Astrocyte (in vitro differentiated cells and primary cell): ENCODE data around the gene B4GALNT3. TPM values are rescaled to one million over a fixed set of nuclear protein-coding genes. Genes with fewer than 3 reads are reported as not detected.

Experiments used
- DNase-seq: peaks from one replicate; pipeline ENCODE4 v3.0.0-alpha.2; 2010; ENCODE audit warnings: low read depth
- FAIRE-seq: peaks from 2 replicates; lab custom pipeline; 2011; peaks lifted over from hg19 to GRCh38; lab: Jason Lieb, UNC
- H2AFZ ChIP-seq: 2 replicates; pipeline ENCODE4 v1.6.0; 2012; ENCODE audit warnings: low read depth, low read length, inconsistent platforms
- H3K27ac ChIP-seq: 2 replicates; pipeline ENCODE4 v1.5.1; 2011; ENCODE audit warnings: low read depth, low read length, inconsistent platforms
- H3K27me3 ChIP-seq: 2 replicates; pipeline ENCODE4 v1.6.0; 2011; ENCODE audit warnings: low read length, inconsistent platforms; ENCODE audit not compliant: insufficient read depth
- H3K36me3 ChIP-seq: 2 replicates; pipeline ENCODE4 v1.5.1; 2011; ENCODE audit warnings: low read length, inconsistent platforms; ENCODE audit not compliant: insufficient read depth
- H3K4me1 ChIP-seq: 2 replicates; pipeline ENCODE4 v1.5.1; 2011; ENCODE audit warnings: low read length, inconsistent platforms; ENCODE audit not compliant: insufficient read depth
- H3K4me2 ChIP-seq: 2 replicates; pipeline ENCODE4 v1.6.0; 2012; ENCODE audit warnings: low read length, inconsistent platforms
- H3K4me3 ChIP-seq: 2 replicates; pipeline ENCODE4 v1.5.1; 2011; ENCODE audit warnings: low read depth, mild to moderate bottlenecking, low read length, inconsistent platforms; ENCODE audit not compliant: insufficient read depth
- H3K79me2 ChIP-seq: 2 replicates; pipeline ENCODE4 v1.6.0; 2012; ENCODE audit warnings: mild to moderate bottlenecking, low read length, inconsistent platforms; ENCODE audit not compliant: insufficient read depth
- H3K9ac ChIP-seq: 2 replicates; pipeline ENCODE4 v1.6.0; 2012; ENCODE audit warnings: mild to moderate bottlenecking, low read length, inconsistent platforms
- H3K9me3 ChIP-seq: 2 replicates; pipeline ENCODE4 v1.5.1; 2012; ENCODE audit warnings: low read depth, mild to moderate bottlenecking, low read length, inconsistent platforms; ENCODE audit not compliant: insufficient read depth
- H4K20me1 ChIP-seq: 2 replicates; pipeline ENCODE4 v1.6.0; 2012; ENCODE audit warnings: low read length, inconsistent platforms; ENCODE audit not compliant: insufficient read depth
- H3K27ac Mint-ChIP-seq: one replicate; pipeline ENCODE4 v1.8.0; 2021; ENCODE audit warnings: mild to moderate bottlenecking, mixed read lengths; ENCODE audit not compliant: unreplicated experiment
- H3K27me3 Mint-ChIP-seq: one replicate; pipeline ENCODE4 v1.8.0; 2021; ENCODE audit warnings: low read depth, mixed read lengths; ENCODE audit not compliant: unreplicated experiment
- H3K36me3 Mint-ChIP-seq: one replicate; pipeline ENCODE4 v1.8.0; 2021; ENCODE audit warnings: low read depth, mixed read lengths; ENCODE audit not compliant: unreplicated experiment
- H3K4me1 Mint-ChIP-seq: one replicate; pipeline ENCODE4 v1.8.0; 2021; ENCODE audit warnings: low read depth, mixed read lengths; ENCODE audit not compliant: unreplicated experiment
- H3K4me3 Mint-ChIP-seq: one replicate; pipeline ENCODE4 v1.8.0; 2021; ENCODE audit warnings: mild to moderate bottlenecking, moderate library complexity, mixed read lengths; ENCODE audit not compliant: unreplicated experiment
- H3K9me3 Mint-ChIP-seq: one replicate; pipeline ENCODE4 v1.8.0; 2021; ENCODE audit warnings: mild to moderate bottlenecking, mixed read lengths; ENCODE audit not compliant: unreplicated experiment
- EZH2 ChIP-seq: IDR thresholded peaks from 2 replicates; pipeline ENCODE4 v1.6.1; 2012; ENCODE audit warnings: mild to moderate bottlenecking, low read length, inconsistent platforms; ENCODE audit not compliant: insufficient read depth
- total RNA-seq: library from RNA; stranded (reverse); gene quantifications from 2 replicates; pipeline ENCODE4 v1.2.1, GENCODE V29; 2021
- TF ChIP-seq, protein P1 (sequence below): IDR thresholded peaks from 2 replicates; pipeline ENCODE4 v1.5.1; 2011; ENCODE audit warnings: low read depth, mild to moderate bottlenecking, inconsistent platforms, low read length, moderate library complexity; ENCODE audit not compliant: insufficient read depth

Gene B4GALNT3
- total RNA-seq, 1 donor from 2014 or later, result 3.6 TPM

DNA sequence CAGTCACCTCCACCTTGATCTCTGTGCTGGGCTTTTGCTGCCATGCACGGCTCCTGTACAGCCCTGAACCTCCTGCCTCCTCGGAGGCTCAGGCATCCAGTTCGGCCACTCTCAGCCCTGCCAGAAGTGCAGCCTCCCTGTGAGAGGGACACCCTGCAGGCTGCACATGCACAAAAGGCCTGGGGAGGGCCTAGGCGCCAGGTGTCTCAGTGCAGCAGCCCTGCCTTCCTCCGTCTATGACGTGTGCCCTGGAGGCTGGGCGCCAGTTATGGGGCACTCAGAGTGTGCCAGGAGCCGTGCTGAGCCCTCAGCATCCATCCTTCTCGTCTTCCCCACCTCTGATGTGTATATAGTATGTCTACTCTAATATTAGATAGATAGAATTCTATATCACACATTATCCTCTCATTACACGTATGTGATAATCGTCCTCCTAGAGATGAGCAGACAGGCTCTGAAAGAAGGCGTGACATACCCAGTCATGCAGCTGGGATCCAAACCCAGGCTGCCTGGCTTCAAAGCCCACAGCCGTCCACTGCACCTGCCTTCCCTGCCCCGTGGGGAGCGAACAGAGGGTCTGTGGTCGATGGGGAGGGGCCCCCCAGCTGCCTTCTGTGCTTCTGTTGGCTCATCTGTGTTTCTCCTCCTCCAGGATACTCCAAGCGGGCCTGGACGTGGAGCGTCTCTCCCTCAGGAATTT lies 101.1 kb downstream of the B4GALNT3 start:
- peaks cover 44% of the 10 kb centered on the region for H3K27me3 Mint-ChIP-seq
- no peaks in the 10 kb centered on the region for H3K79me2 ChIP-seq
- H3K27ac ChIP-seq, result no peak overlapping the region
- H3K36me3 ChIP-seq, result no peaks in the 10 kb centered on the region
- no peaks in the 10 kb centered on the region for H3K9me3 ChIP-seq
- no peak overlapping the region for H3K4me3 Mint-ChIP-seq
- H3K9ac ChIP-seq, result no peak overlapping the region
- no peak overlapping the region for H2AFZ ChIP-seq
- DNase-seq (no peak), FAIRE-seq (no peak)
- H3K4me1 ChIP-seq, result peaks cover 11% of the 10 kb centered on the region
- no peak overlapping the region for H3K4me2 ChIP-seq
- H3K9me3 Mint-ChIP-seq, result no peaks in the 10 kb centered on the region
- no peak overlapping the region for H3K27ac Mint-ChIP-seq
- TF ChIP-seq, protein P1, sequence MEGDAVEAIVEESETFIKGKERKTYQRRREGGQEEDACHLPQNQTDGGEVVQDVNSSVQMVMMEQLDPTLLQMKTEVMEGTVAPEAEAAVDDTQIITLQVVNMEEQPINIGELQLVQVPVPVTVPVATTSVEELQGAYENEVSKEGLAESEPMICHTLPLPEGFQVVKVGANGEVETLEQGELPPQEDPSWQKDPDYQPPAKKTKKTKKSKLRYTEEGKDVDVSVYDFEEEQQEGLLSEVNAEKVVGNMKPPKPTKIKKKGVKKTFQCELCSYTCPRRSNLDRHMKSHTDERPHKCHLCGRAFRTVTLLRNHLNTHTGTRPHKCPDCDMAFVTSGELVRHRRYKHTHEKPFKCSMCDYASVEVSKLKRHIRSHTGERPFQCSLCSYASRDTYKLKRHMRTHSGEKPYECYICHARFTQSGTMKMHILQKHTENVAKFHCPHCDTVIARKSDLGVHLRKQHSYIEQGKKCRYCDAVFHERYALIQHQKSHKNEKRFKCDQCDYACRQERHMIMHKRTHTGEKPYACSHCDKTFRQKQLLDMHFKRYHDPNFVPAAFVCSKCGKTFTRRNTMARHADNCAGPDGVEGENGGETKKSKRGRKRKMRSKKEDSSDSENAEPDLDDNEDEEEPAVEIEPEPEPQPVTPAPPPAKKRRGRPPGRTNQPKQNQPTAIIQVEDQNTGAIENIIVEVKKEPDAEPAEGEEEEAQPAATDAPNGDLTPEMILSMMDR, result no peak
- no peak for TF ChIP-seq EZH2
- peaks cover 3% of the 10 kb centered on the region for H3K4me1 Mint-ChIP-seq
- peaks cover 36% of the 10 kb centered on the region for H3K27me3 ChIP-seq
- no peak overlapping the region for H3K4me3 ChIP-seq
- H3K36me3 Mint-ChIP-seq, result peaks cover 5% of the 10 kb centered on the region
- no peaks in the 10 kb centered on the region for H4K20me1 ChIP-seq

- Histone ChIP-seq H3K9ac (no peak overlapping the region), H2AFZ (no peak overlapping the region), H3K4me1 (peaks cover 11% of the 10 kb centered on the region), H3K79me2 (no peaks in the 10 kb centered on the region), H3K27ac (no peak overlapping the region), H3K4me2 (no peak overlapping the region), H3K27me3 (peaks cover 39% of the 10 kb centered on the region), H4K20me1 (no peaks in the 10 kb centered on the region), H3K4me3 (no peak overlapping the region), H3K36me3 (no peaks in the 10 kb centered on the region), H3K9me3 (no peaks in the 10 kb centered on the region)
- no peak for TF ChIP-seq EZH2
- TF ChIP-seq, protein P1, result no peak
- H3K4me1 Mint-ChIP-seq, result peaks cover 3% of the 10 kb centered on the region
- H3K27ac Mint-ChIP-seq, result no peak overlapping the region
- H3K9me3 Mint-ChIP-seq, result no peaks in the 10 kb centered on the region
- H3K27me3 Mint-ChIP-seq, result peaks cover 47% of the 10 kb centered on the region
- FAIRE-seq, result no peak
- no peak for DNase-seq
- H3K4me3 Mint-ChIP-seq, result no peak overlapping the region
- peaks cover 5% of the 10 kb centered on the region for H3K36me3 Mint-ChIP-seq
These were observed 101.6 kb downstream of the B4GALNT3 start for GRCh38 chr12:561391-561705.

DNA sequence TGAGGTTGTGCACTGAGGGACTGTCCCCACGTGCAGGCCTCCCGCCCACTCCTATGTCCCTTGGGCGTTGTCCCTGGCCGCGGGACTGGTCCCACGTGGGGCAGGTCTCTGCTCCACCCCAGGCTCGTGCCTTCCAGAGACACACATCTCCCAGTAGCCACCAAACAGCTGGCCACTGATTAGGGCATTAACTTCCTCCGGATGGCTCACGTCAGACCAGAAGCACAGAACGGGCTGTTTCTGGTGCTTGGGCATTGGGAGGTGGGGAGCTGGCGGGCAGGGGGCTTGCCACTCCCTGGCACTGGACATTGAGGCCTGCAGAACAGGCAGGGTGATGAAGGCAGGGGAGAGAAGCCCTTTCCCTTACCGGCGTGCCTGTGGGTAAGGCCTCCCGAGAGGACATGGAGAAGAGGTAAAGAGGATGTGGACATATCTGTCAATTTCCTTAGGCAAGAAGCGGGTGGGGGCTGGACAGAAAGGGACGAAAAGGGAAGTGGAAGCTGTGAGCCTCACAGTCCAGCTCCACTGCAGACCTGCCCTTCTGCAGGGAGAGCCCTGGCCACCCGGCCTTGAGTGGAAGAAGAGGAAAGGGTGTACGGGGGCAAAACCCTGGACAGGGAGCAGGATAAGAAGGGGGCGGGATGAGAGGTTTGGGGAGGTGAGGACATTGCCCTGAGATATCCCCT lies 102.3 kb downstream of the B4GALNT3 start:
- H3K27me3 Mint-ChIP-seq, result peaks cover 47% of the 10 kb centered on the region
- peaks cover 3% of the 10 kb centered on the region for H3K4me1 Mint-ChIP-seq
- Histone ChIP-seq H3K79me2 (no peaks in the 10 kb centered on the region), H4K20me1 (no peaks in the 10 kb centered on the region), H2AFZ (no peak overlapping the region), H3K9ac (no peak overlapping the region), H3K4me3 (no peak overlapping the region), H3K36me3 (no peaks in the 10 kb centered on the region), H3K27me3 (peaks cover 38% of the 10 kb centered on the region), H3K4me1 (peaks cover 11% of the 10 kb centered on the region), H3K27ac (no peak overlapping the region), H3K9me3 (no peaks in the 10 kb centered on the region), H3K4me2 (no peak overlapping the region)
- FAIRE-seq, result no peak
- no peaks in the 10 kb centered on the region for H3K9me3 Mint-ChIP-seq
- no peak for TF ChIP-seq EZH2
- TF ChIP-seq, protein P1, result no peak
- H3K36me3 Mint-ChIP-seq, result peaks cover 5% of the 10 kb centered on the region
- H3K27ac Mint-ChIP-seq, result no peak overlapping the region
- no peak for DNase-seq
- no peak overlapping the region for H3K4me3 Mint-ChIP-seq
